Astrocyte of the spinal cord (primary cell): ENCODE results near the gene PPARD.
"Not testable (repeated sequence)": the region's sequence is repeated elsewhere in the genome, so short reads cannot be mapped to it uniquely, and the experiment has no call there.

Source experiments
- DNase-seq: peaks from one replicate; pipeline ENCODE4 v3.0.0; 2011; ENCODE audit warnings: low read depth, low spot score
- H3K4me3 ChIP-seq: 2 replicates; pipeline ENCODE4 v1.5.1; 2011; ENCODE audit warnings: low read depth, mild to moderate bottlenecking, low read length, moderate library complexity
- CTCF ChIP-seq: IDR thresholded peaks from 2 replicates; pipeline ENCODE4 v1.5.1; 2012; ENCODE audit warnings: low read depth, mild to moderate bottlenecking, low read length, inconsistent platforms
- in situ Hi-C: cut with HindIII; loops from 2 replicates; pipeline ENCODE4 v1.10.0; 2017; ENCODE audit warnings: low sequenced_read_pairs

Gene PPARD

GRCh38 chr6:35321091-35321490 lies 21.3 kb upstream of the PPARD start:
- H3K4me3 ChIP-seq = no peak overlapping the region
- TF ChIP-seq CTCF = no peak
- in situ Hi-C loops = no loop called here
- DNase-seq = no peak

- in situ Hi-C loops = no loop called here
- DNase-seq = peak; percentile 51
- H3K4me3 ChIP-seq = no peak overlapping the region
- peak; percentile 86 for TF ChIP-seq CTCF
Observed at GRCh38 chr6:35327349-35328027, 14.9 kb upstream of the PPARD start.

- no peak for TF ChIP-seq CTCF
- H3K4me3 ChIP-seq = no peak overlapping the region
- no peak for DNase-seq
- in situ Hi-C loops = no loop called here
Observed at GRCh38 chr6:35328108-35328723, 14.1 kb upstream of the PPARD start.

GRCh38 chr6:35328965-35329364 lies 13.4 kb upstream of the PPARD start:
- DNase-seq, H3K4me3 ChIP-seq, in situ Hi-C loops: not testable (repeated sequence)

- in situ Hi-C loops = no loop called here
- no peak for DNase-seq
- no peak for TF ChIP-seq CTCF
- no peak overlapping the region for H3K4me3 ChIP-seq
Observed at GRCh38 chr6:35330541-35331119, 11.7 kb upstream of the PPARD start.

- H3K4me3 ChIP-seq, DNase-seq, in situ Hi-C loops: not testable (repeated sequence)
Observed at GRCh38 chr6:35332074-35332887, 10.1 kb upstream of the PPARD start.

GRCh38 chr6:35341557-35341956 lies 801 bp upstream of the PPARD start:
- no peak overlapping the region for H3K4me3 ChIP-seq
- in situ Hi-C loops = no loop called here
- TF ChIP-seq CTCF = no peak
- DNase-seq = no peak
